Measurements from ENCODE around the gene LIMK1.
"Not testable (repeated sequence)": the region's sequence is repeated elsewhere in the genome, so short reads cannot be mapped to it uniquely, and the experiment has no call there.

Gene LIMK1

DNA sequence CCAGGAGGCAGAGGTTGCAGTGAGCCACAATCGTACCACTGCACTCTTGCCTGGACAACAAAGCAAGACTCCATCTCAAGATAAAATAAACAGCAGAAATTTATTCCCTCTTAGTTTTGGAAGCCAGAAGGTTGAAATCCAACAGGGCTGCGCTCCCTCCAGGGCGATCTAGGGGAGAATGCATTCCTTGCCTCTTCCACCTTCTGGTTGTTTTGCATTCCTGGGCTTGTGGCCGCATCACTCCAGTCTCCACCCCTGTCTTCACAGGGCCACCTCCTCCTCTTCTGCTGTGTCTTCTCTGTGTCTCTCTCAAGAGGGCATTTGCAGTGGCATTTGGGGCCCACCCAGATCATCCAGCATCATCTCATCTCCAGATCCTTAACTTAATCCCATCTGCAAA, 36.2 kb downstream of the LIMK1 start:
- no peak overlapping the region for H3K4me3 ChIP-seq
- TF ChIP-seq Cebpa-rat (IDR thresholded peaks at IDR 0.05), result no peak
- peaks cover 62% of the 10 kb centered on the region for H3K36me3 ChIP-seq
- peaks cover 18% of the 10 kb centered on the region for H4K20me1 ChIP-seq
- H3K9ac ChIP-seq, result no peak overlapping the region
- no peaks in the 10 kb centered on the region for H3K27me3 ChIP-seq
- no peak overlapping the region for H3K27ac ChIP-seq
- H3K4me2 ChIP-seq, result peak overlapping the region; percentile 88
- H3K4me1 ChIP-seq, result peaks cover 59% of the 10 kb centered on the region
- H3K9me3 ChIP-seq, result no peaks in the 10 kb centered on the region

- H3K36me3 ChIP-seq, result peaks cover 49% of the 10 kb centered on the region
- no peaks in the 10 kb centered on the region for H3K9me3 ChIP-seq
- peak overlapping the region; percentile 74 for H3K27ac ChIP-seq
- H3K4me1 ChIP-seq, result peaks cover 41% of the 10 kb centered on the region
- H4K20me1 ChIP-seq, result peaks cover 18% of the 10 kb centered on the region
- no peak overlapping the region for H3K4me3 ChIP-seq
- peak overlapping the region; percentile 88 for H3K4me2 ChIP-seq
- peak overlapping the region; percentile 53 for H3K9ac ChIP-seq
- H3K27me3 ChIP-seq, result no peaks in the 10 kb centered on the region
- TF ChIP-seq Cebpa-rat (IDR thresholded peaks at IDR 0.05), result no peak
Observed at GRCh38 chr7:74121401-74122249, 38.0 kb downstream of the LIMK1 start.

- H3K9me3 ChIP-seq, H3K4me3 ChIP-seq, H3K27ac ChIP-seq, H3K4me2 ChIP-seq, H3K9ac ChIP-seq, H3K27me3 ChIP-seq: not testable (repeated sequence)
- peaks cover 42% of the 10 kb centered on the region for H3K4me1 ChIP-seq
- H4K20me1 ChIP-seq, result peaks cover 18% of the 10 kb centered on the region
- peaks cover 27% of the 10 kb centered on the region for H3K36me3 ChIP-seq
Observed at GRCh38 chr7:74123892-74124291, 40.3 kb downstream of the LIMK1 start.

GRCh38 chr7:74126220-74126880, 42.7 kb downstream of the LIMK1 start:
- Histone ChIP-seq H3K9me3 (no peaks in the 10 kb centered on the region), H3K9ac (no peak overlapping the region), H3K4me1 (peaks cover 29% of the 10 kb centered on the region)

GRCh38 chr7:74129887-74130286, 46.3 kb downstream of the LIMK1 start:
- Histone ChIP-seq H3K4me3 (no peak overlapping the region), H3K4me2 (no peak overlapping the region), H3K4me1 (peaks cover 18% of the 10 kb centered on the region), H3K36me3 (no peaks in the 10 kb centered on the region), H3K9me3 (no peaks in the 10 kb centered on the region), H3K27ac (no peak overlapping the region), H3K27me3 (no peaks in the 10 kb centered on the region), H4K20me1 (no peaks in the 10 kb centered on the region), H3K9ac (no peak overlapping the region)
- TF ChIP-seq Cebpa-rat (IDR thresholded peaks at IDR 0.05), result no peak

More at GRCh38 chr7:74126220-74126880, 42.7 kb downstream of the LIMK1 start:
- H3K27me3 ChIP-seq, result no peaks in the 10 kb centered on the region
- no peak overlapping the region for H3K4me3 ChIP-seq
- no peak for TF ChIP-seq Cebpa-rat (IDR thresholded peaks at IDR 0.05)
- H4K20me1 ChIP-seq, result peaks cover 6% of the 10 kb centered on the region; the same call in 1 of the 2 replicates
- no peak overlapping the region for H3K27ac ChIP-seq
- H3K4me2 ChIP-seq, result no peak overlapping the region
- H3K36me3 ChIP-seq, result peaks cover 3% of the 10 kb centered on the region; the same call in 1 of the 2 replicates

- Histone ChIP-seq H3K36me3 (no peaks in the 10 kb centered on the region), H3K27ac (no peak overlapping the region), H3K9me3 (no peaks in the 10 kb centered on the region), H3K4me1 (peaks cover 18% of the 10 kb centered on the region), H3K4me2 (no peak overlapping the region), H4K20me1 (no peaks in the 10 kb centered on the region), H3K27me3 (no peaks in the 10 kb centered on the region), H3K9ac (no peak overlapping the region), H3K4me3 (no peak overlapping the region)
- TF ChIP-seq Cebpa-rat (IDR thresholded peaks at IDR 0.05), result no peak
Observed at GRCh38 chr7:74130518-74130917, 46.9 kb downstream of the LIMK1 start.

GRCh38 chr7:74134117-74134620, 50.6 kb downstream of the LIMK1 start:
- no peak for TF ChIP-seq Cebpa-rat (IDR thresholded peaks at IDR 0.05)
- Histone ChIP-seq H4K20me1 (no peaks in the 10 kb centered on the region), H3K27ac (no peak overlapping the region), H3K36me3 (no peaks in the 10 kb centered on the region), H3K4me3 (no peak overlapping the region), H3K9ac (no peak overlapping the region), H3K4me1 (peaks cover 7% of the 10 kb centered on the region; the same call in 1 of the 2 replicates), H3K4me2 (no peak overlapping the region), H3K27me3 (no peaks in the 10 kb centered on the region), H3K9me3 (no peaks in the 10 kb centered on the region)

- no peak overlapping the region for H3K4me3 ChIP-seq
- peaks cover 10% of the 10 kb centered on the region for H3K4me1 ChIP-seq
- H3K27me3 ChIP-seq, result no peaks in the 10 kb centered on the region
- H3K9ac ChIP-seq, result no peak overlapping the region
- TF ChIP-seq Cebpa-rat (IDR thresholded peaks at IDR 0.05), result no peak
- H4K20me1 ChIP-seq, result no peaks in the 10 kb centered on the region
- H3K4me2 ChIP-seq, result no peak overlapping the region
- no peaks in the 10 kb centered on the region for H3K36me3 ChIP-seq
- H3K9me3 ChIP-seq, result no peaks in the 10 kb centered on the region
- no peak overlapping the region for H3K27ac ChIP-seq
Observed at GRCh38 chr7:74138334-74138867, 54.8 kb downstream of the LIMK1 start.

DNA sequence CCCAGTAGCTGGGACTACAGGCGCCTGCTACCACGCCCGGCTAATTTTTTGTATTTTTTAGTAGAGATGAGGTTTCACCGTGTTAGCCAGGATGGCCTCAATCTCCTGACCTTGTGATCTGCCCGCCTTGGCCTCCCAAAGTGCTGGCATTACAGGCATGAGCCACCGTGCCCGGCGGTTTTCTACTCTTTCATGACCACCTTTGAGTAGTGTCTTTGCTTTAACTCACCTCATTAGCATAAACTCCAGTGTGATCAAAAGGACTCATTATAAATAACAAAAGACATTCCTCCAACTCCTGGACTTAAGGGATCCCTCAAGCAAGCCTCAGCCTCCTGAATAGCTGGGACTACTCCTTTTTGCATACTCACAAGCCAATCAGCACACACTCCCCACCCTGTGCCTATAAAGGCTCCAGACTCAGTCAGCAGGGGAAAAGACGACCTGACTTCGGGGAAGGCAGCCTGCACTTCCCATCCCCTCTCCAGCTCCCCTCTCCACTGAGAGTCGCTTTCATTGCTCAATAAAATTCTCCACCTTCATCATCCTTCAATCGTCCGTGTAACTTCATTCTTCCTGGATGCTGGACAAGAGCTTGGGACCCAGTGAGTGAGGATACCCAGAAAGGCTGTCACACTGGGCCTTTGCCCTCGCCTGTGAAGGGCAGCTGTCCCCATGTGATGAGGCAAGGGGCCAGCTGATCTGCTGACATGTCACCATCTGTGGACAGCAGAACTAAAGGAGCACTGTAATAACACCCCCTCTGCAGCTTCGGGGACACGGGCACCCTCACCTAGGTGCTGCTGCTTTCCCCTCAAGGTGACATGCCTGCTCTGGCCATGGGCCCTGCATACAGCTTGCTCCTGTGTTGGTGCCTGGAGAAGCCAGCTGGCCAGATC, 55.6 kb downstream of the LIMK1 start:
- H3K36me3 ChIP-seq, result no peaks in the 10 kb centered on the region
- peaks cover 5% of the 10 kb centered on the region for H3K9me3 ChIP-seq
- no peak overlapping the region for H3K4me2 ChIP-seq
- TF ChIP-seq Cebpa-rat (IDR thresholded peaks at IDR 0.05), result no peak
- H4K20me1 ChIP-seq, result no peaks in the 10 kb centered on the region
- peaks cover 15% of the 10 kb centered on the region for H3K4me1 ChIP-seq
- H3K27me3 ChIP-seq, result no peaks in the 10 kb centered on the region
- H3K4me3 ChIP-seq, result no peak overlapping the region
- H3K27ac ChIP-seq, result no peak overlapping the region
- H3K9ac ChIP-seq, result no peak overlapping the region

Data from BLaER1 (cell line).